ENCODE results near the gene FBXO5.

The FBXO5 gene

DNA sequence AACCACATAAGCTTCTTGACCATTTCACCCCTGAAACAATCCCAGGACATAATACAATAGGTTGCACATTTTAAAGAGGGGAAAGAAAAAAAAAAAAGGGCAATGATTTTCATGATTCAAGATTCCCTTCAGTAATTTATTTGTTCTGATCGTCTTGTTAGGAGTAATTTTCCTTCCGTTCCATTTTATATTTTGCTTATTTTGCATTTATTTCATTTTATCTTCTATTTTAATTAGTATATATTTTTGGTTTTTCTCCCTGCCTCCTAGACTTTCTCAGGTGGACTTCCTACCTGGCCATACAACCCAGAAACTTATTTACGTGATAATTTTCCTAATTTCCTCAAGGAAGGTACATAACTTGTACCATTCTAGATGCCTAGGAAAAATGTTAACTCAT lies 32.6 kb downstream of the FBXO5 start:
- DNase-seq (ENCODE audit: low read depth in 2 of 2): no peak

DNA sequence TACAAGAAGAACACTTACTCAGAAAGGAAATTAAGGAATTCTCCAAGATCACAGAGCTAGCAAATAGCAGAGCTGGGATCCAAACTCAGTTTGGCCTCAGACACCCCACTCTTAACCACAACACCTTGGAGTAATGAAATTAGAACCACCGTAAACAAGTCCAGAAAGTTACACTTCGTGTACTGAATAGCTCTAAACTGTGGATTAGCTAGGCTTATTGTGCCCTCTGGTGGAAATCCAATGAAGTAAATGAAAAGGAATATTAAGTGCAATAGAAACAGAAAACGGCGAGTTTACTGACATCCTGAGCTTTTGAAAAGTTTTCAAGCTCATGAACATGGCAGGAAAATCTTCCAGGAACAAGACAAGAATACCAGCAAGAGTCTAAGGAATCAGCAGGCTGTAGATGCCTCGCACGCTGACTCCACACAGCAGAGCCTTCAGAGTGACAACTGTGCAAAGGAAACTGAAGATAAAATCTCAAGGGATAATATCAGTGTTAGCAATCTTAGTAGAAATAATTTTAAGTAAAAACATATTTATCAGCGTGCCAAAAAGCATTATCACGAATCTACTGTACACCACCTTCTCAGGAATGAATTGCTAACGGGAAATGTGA lies 34.6 kb downstream of the FBXO5 start:
- DNase-seq (ENCODE audit: low read depth in 2 of 2): peak in 1 of 2 donors; percentile 2

DNA sequence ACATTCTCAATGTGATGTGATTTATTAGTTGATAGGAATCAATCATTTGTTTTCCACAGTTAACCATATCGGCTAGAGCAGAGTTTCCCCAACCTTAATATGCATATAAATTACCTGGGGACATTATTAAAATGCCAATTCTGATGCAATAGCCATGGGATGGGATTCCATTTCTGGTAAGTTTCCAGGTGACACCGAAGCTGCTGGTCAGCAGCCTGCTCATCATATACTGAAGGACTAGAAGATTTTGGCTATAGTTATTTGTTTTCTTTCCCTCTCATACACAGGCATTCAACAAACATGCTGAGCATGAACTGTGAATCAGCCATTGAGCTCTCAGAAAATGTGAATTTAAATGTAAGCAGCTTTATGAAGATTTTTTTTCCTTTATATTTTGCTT lies 35.8 kb downstream of the FBXO5 start:
- DNase-seq (ENCODE audit: low read depth in 2 of 2): no peak

DNA sequence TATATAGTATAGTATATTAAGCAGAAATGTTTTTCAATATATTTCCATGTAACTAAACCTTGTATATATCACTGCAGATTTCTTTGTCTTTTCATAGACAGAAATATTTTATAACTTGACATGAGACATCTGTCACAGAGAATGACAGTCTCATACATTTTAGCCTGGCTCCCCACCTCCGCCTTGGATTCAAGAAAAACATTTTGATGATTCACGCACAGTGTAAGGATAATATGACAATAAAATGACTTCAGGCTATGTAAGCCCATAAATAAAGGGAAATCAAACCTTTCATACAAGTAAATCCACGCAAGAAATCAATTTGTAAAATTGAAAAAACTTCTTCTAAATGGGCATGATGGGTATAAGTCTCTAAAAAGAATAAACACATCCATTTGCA lies 36.4 kb downstream of the FBXO5 start:
- DNase-seq (ENCODE audit: low read depth in 2 of 2): no peak

DNA sequence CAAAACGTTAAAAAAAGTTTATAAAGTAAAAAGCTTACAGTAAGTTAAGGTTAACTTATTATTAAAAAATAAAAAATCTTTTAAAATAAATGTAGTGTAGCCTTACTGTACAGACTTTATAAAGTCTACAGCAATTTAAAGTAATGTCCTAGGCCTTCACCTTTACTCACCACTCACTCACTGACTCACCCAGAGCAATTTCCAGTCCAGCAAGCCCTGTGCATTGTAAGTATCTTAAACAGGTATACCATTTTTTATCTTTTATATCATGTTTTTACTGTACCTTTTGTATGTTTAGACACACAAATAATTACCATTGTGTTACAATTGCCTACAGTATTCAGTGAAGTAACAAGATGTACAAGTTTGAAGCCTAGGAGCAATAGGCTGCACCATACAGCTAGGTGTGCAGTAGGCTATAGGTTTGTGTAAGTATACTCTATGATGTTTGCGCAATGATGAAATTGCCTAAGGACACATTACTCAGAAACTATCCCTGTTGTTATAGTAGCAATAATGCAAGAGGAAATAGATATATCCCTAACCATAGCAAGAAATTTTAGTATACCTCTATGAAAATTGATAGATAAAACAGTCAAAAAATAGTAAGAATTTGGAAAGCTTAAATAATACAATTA lies 39.5 kb downstream of the FBXO5 start:
- DNase-seq (ENCODE audit: low read depth in 2 of 2): no peak

DNA sequence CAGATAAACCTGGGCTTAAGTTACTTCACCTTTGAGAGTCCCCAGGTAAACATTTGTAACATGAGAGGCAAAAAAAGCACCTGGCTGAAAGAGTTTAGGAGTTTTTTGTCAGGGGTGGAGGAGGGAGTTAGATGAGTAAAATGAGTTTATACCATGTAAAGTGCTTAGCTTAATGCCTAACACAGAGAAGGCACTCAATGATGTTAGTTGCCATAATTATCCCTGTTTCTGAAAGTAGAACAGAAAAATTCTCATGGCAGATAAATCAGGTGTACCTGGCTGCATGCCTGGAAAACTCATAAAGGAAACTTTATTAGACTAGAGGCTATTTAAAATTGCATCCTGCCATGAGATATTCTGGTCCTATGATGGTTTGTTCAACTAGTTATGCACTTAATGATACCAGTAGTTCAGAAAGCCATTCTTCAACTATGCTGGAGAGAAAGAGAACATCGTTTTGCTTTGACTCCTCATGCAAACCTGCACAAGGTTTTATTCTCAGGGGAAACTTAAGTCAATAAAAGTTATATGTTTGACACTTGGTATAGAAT lies 40.4 kb downstream of the FBXO5 start:
- DNase-seq (ENCODE audit: low read depth in 2 of 2): no peak

DNA sequence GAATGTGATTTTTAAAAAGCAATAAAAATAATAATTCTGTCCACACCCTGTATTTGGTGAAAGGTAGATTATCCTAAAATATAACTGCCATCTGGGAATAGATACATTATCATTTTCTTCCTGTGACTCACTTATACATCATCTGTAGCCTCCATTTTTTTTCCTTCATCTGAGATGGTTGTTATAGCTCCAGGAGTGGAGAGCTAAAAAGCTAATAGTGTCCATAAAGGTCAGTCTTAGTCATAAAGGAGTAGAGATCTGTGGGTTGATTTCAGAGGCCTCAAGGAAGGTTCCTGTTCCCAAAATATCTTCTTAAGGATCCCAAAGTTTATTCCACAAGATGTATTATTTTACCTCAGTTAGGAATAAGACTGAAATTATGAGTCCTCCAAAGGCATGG lies 41.1 kb downstream of the FBXO5 start:
- no peak for DNase-seq (ENCODE audit: low read depth in 2 of 2)

DNA sequence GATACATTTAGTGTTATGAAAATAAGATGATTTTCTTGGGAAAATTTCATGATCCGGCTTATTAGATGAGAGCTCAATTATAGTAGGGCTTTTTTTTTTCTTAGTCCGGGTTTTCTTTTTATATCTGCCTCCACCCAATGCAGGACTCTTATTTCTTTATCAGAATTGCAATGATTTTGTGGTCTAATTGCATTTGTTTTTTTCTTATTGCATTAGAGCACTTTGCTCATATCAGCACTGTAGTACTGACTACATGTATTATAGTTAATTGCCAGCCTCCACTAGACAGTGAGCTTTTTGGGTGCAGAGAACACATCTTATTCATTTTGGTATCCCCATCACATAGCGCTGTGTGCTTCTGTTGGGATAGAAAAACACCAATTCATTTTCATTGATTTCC lies 50.0 kb downstream of the FBXO5 start:
- DNase-seq (ENCODE audit: low read depth in 2 of 2): no peak

DNA sequence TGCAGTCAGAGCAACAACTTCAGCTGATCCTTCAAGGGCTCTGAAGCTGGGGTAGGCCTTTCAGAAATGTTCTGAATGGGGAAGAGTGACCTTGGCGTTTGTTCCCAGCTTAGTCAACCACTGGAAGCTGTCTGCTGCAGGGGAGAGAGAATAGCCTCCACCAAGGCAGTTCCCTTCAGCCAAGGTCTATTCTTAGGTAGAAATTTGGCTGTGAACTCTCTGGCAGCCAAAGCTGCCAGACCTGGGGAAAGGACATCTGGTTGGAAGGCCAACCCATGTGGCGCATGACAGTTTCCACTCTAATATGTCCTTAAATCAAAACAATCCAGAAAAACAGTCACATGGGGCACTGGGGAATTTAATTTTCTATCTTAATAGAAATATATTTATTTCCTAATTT lies 60.1 kb downstream of the FBXO5 start:
- no peak for DNase-seq (ENCODE audit: low read depth in 2 of 2)

Measured in stimulated activated CD4-positive, alpha-beta T cell treated with anti-CD3 and anti-CD28 coated beads, Interleukin-1b, Interleukin-23, amount 100 ng/mL, for 4 hours (primary cell).